HepG2 (cell line): ENCODE data around the gene CPT1A. TPM values are rescaled to one million over a fixed set of nuclear protein-coding genes. Genes with fewer than 3 reads are reported as not detected.

Experiments
- ATAC-seq: fragments of 200-7000 bp; cut with Tn5 transposase; 3 replicates; pipeline ENCODE4 v1.9.1; 2020; ENCODE audit warnings: mild to moderate bottlenecking, moderate library complexity
- BruUV-seq: library from RNA; stranded (reverse); fragments of 400-500 nt; replicated peaks from 2 replicates; lab custom pipeline; 2021; lab: Mats Ljungman, UMichigan
- CTCF ChIA-PET: fragments of 300-600 bp; formaldehyde crosslinking; extraction: SDS; loops from one replicate; lab custom pipeline; 2021; ENCODE audit warnings: low total read pairs, inconsistent platforms, low intra/inter-chr PET ratio; lab: Yijun Ruan, JAX
- POLR2A ChIA-PET: fragments of 350-600 bp; sonication (Branson Sonifier 250); formaldehyde crosslinking; loops from one replicate; lab custom pipeline; 2020; ENCODE audit warnings: antibody characterized with exemption, inconsistent platforms; lab: Yijun Ruan, JAX
- DNase-seq: peaks from one replicate; pipeline ENCODE4 v3.0.0-alpha.2; 2015; ENCODE audit warnings: low spot score
- FAIRE-seq: peaks from 3 replicates; lab custom pipeline; 2011; peaks lifted over from hg19 to GRCh38; lab: Jason Lieb, UNC
- H2AFZ ChIP-seq: one replicate; pipeline ENCODE4 v1.6.1; 2011; ENCODE audit warnings: low read length, inconsistent platforms
- H3K27ac ChIP-seq: fragments of 300-600 bp; 3 replicates; pipeline ENCODE4 v1.8.0; 2011; ENCODE audit warnings: mixed run types, mild to moderate bottlenecking, mixed read lengths, low read length, inconsistent platforms; ENCODE audit not compliant: insufficient read depth; ENCODE audit errors: extremely low read length
- H3K27me3 ChIP-seq, 2 experiments: fragments of 200-600 bp in 1 of 2; 2 replicates in 1 of 2; 3 replicates in 1 of 2; pipeline versions ENCODE4 v1.6.0 to v1.8.0; 2011; ENCODE audit warnings: low read length in 2 of 2, mild to moderate bottlenecking in 2 of 2, moderate library complexity in 2 of 2, inconsistent platforms in 1 of 2; ENCODE audit not compliant: insufficient read depth in 2 of 2, control insufficient read depth in 1 of 2
- H3K36me3 ChIP-seq, 2 experiments: fragments of 200-600 bp in 1 of 2; replicated peaks in 1 of 2; 2 replicates in 1 of 2; 3 replicates in 1 of 2; pipeline versions ENCODE4 v1.5.1 to v1.8.0; 2011; ENCODE audit warnings: low read length in 2 of 2, inconsistent platforms in 1 of 2; ENCODE audit not compliant: insufficient read depth in 2 of 2, control insufficient read depth in 1 of 2
- H3K4me1 ChIP-seq: 2 replicates; pipeline ENCODE4 v1.5.1; 2012; ENCODE audit warnings: low read length, inconsistent platforms; ENCODE audit not compliant: insufficient read depth
- H3K4me2 ChIP-seq: 2 replicates; pipeline ENCODE4 v1.6.0; 2011; ENCODE audit warnings: low read depth, low read length, inconsistent platforms
- H3K4me3 ChIP-seq, 3 experiments: fragments of 200-600 bp in 1 of 3; sonication (generic), shearing (Covaris generic) in 1 of 3; replicated peaks in 1 of 3; 2 replicates each; pipeline ENCODE4 v1.5.1; 2011 to 2016; ENCODE audit warnings: low read length in 3 of 3, inconsistent platforms in 2 of 3, low read depth in 2 of 3, mild to moderate bottlenecking in 2 of 3, control low read depth in 1 of 3, mixed read lengths in 1 of 3; ENCODE audit not compliant: insufficient read depth in 1 of 3
- H3K79me2 ChIP-seq: one replicate; pipeline ENCODE4 v1.6.1; 2011; ENCODE audit warnings: low read length, inconsistent platforms; ENCODE audit not compliant: insufficient read depth
- H3K9ac ChIP-seq: 2 replicates; pipeline ENCODE4 v1.6.0; 2011; ENCODE audit warnings: mild to moderate bottlenecking, low read depth, low read length, inconsistent platforms; ENCODE audit not compliant: insufficient read depth
- H3K9me3 ChIP-seq: 2 replicates; pipeline ENCODE4 v1.5.1; 2012; ENCODE audit warnings: mild to moderate bottlenecking, low read length
- H4K20me1 ChIP-seq: 2 replicates; pipeline ENCODE4 v1.6.0; 2011; ENCODE audit warnings: inconsistent platforms, mild to moderate bottlenecking, low read length, moderate library complexity; ENCODE audit not compliant: insufficient read depth
- AGO2 ChIP-seq: fragments of 200-400 bp; formaldehyde crosslinking; optimal IDR thresholded peaks from 2 replicates; pipeline ENCODE3; 2017; ENCODE audit warnings: mild to moderate bottlenecking, low read depth, low read length, moderate library complexity
- EZH2 ChIP-seq: conservative IDR thresholded peaks from 2 replicates; pipeline ENCODE4 v1.6.1; 2012; ENCODE audit warnings: mild to moderate bottlenecking, low read depth, low read length, moderate library complexity
- FOSL2 ChIP-seq: sonication (generic); formaldehyde crosslinking; IDR thresholded peaks from 2 replicates; pipeline ENCODE4 v1.4.0; 2020; ENCODE audit warnings: missing genetic modification reagents
- MED1 ChIP-seq: sonication (generic); formaldehyde crosslinking; IDR thresholded peaks from 2 replicates; pipeline ENCODE4 v1.4.0; 2020; ENCODE audit warnings: missing genetic modification reagents
- MNT ChIP-seq: fragments of 450-650 bp; IDR thresholded peaks from 2 replicates; pipeline ENCODE4 v1.6.1; 2016
- NFATC3 ChIP-seq: sonication (generic); formaldehyde crosslinking; IDR thresholded peaks from 2 replicates; pipeline ENCODE4 v1.5.1; 2020; ENCODE audit warnings: mild to moderate bottlenecking, missing genetic modification reagents
- NR2C2 ChIP-seq: sonication (generic); formaldehyde crosslinking; IDR thresholded peaks from 2 replicates; pipeline ENCODE4 v1.4.0; 2020; ENCODE audit warnings: missing genetic modification reagents, mild to moderate bottlenecking, moderate library complexity, borderline replicate concordance
- RFXANK ChIP-seq: IDR thresholded peaks from 2 replicates; pipeline ENCODE4 v1.6.1; 2016
- RXRB ChIP-seq: IDR thresholded peaks from 2 replicates; pipeline ENCODE4 v1.6.1; 2016; ENCODE audit warnings: borderline replicate concordance, missing genetic modification reagents, missing compliant biosample characterization
- ZBTB25 ChIP-seq: IDR thresholded peaks from 2 replicates; pipeline ENCODE4 v1.6.1; 2018; ENCODE audit warnings: missing genetic modification reagents
- ZMYM4 ChIP-seq: sonication (generic); formaldehyde crosslinking; IDR thresholded peaks from 2 replicates; pipeline ENCODE4 v1.8.1; 2023; ENCODE audit warnings: mild to moderate bottlenecking, missing genetic modification reagents
- ZNF20 ChIP-seq: sonication (generic); formaldehyde crosslinking; IDR thresholded peaks from 2 replicates; pipeline ENCODE4 v1.4.0; 2020; ENCODE audit warnings: mild to moderate bottlenecking, moderate library complexity, missing genetic modification reagents
- ZNF317 ChIP-seq: sonication (generic); formaldehyde crosslinking; IDR thresholded peaks from 2 replicates; pipeline ENCODE4 v1.5.0; 2020; ENCODE audit warnings: mild to moderate bottlenecking, missing genetic modification reagents
- ZNF335 ChIP-seq: sonication (generic); formaldehyde crosslinking; IDR thresholded peaks from 2 replicates; pipeline ENCODE4 v1.4.0; 2020; ENCODE audit warnings: missing genetic modification reagents
- ZNF747 ChIP-seq: sonication (generic); formaldehyde crosslinking; IDR thresholded peaks from 2 replicates; pipeline ENCODE4 v1.8.1; 2023; ENCODE audit warnings: missing genetic modification reagents, mild to moderate bottlenecking, borderline replicate concordance
- ZNF782 ChIP-seq: sonication (generic); formaldehyde crosslinking; IDR thresholded peaks from 2 replicates; pipeline ENCODE4 v1.4.0; 2020; ENCODE audit warnings: missing genetic modification reagents, mild to moderate bottlenecking, borderline replicate concordance
- ZSCAN31 ChIP-seq: sonication (generic); formaldehyde crosslinking; IDR thresholded peaks from 2 replicates; pipeline ENCODE4 v1.5.0; 2020; ENCODE audit warnings: low read depth, mild to moderate bottlenecking, missing genetic modification reagents
- WGBS: methylation state at CpG from one replicate; pipeline ENCODE4 v1.1.6; 2017; ENCODE audit warnings: low lambda C conversion rate; 5-methylcytosine and 5-hydroxymethylcytosine counted together
- in situ Hi-C: cut with HindIII; loops from 2 replicates; pipeline ENCODE4 v1.10.0; 2017; ENCODE audit warnings: low pct_unique_long_range_greater_than_20kb; ENCODE audit not compliant: extremely low pct_ligation_motif_present
- intact Hi-C: fragments of 100-400 bp; cut with micrococcal nuclease; formaldehyde crosslinking; loops from one replicate; pipeline ENCODE4 v1.10.0; 2022; ENCODE audit not compliant: unreplicated experiment
- polyA plus RNA-seq, 8 experiments: library from polyadenylated mRNA; depleted of rRNA in 3 of 8; stranded (reverse) in 7 of 8; unstranded in 1 of 8; fragments of >200 nt; fragmentation: Illumina TruSeq in 4 of 8; extraction: Trizol in 4 of 8; gene quantifications; 2 replicates each; pipeline versions ENCODE4 v1.2.1 to v1.2.3, GENCODE V29; 2011 to 2016; ENCODE audit warnings: low read depth in 4 of 8, missing spikeins in 1 of 8, mixed read lengths in 1 of 8; ENCODE audit not compliant: insufficient read depth in 1 of 8
- total RNA-seq, 5 experiments: library from RNA; depleted of rRNA; stranded (reverse); fragments of >200 nt; fragmentation: Illumina TruSeq; extraction: Trizol; gene quantifications; 2 replicates each; pipeline ENCODE4 v1.2.3, GENCODE V29; 2016; ENCODE audit warnings: low read depth in 1 of 5
- TF ChIP-seq, protein P1 (sequence below): sonication (generic); formaldehyde crosslinking; IDR thresholded peaks from 2 replicates; pipeline ENCODE4 v1.5.1; 2020; ENCODE audit warnings: mild to moderate bottlenecking, moderate library complexity, missing genetic modification reagents
- TF ChIP-seq, protein P2 (sequence below): IDR thresholded peaks from 2 replicates; pipeline ENCODE4 v1.6.1; 2016; ENCODE audit warnings: missing compliant biosample characterization, missing genetic modification reagents, borderline replicate concordance

Gene CPT1A
- total and polyA plus RNA-seq, 2 of the 13 experiments (the other 11 are each of a cell fraction or from before 2014, with no cell fraction given), result 7.0 to 7.1 TPM

- 2% methylated on average over 30 of the region's 61 CpGs for WGBS
- CTCF ChIA-PET, result no interaction called here
- TF ChIP-seq ZNF782 (CRISPR knock-in tag) (peak; percentile 36; the same call in 1 of the 2 replicates), ZNF747 (CRISPR knock-in tag) (peak; percentile 92), ZNF20 (CRISPR knock-in tag) (no peak), RFXANK (no peak), ZNF335 (0 out of 2 replicates have a peak, but pooled peaks have one; percentile 19), AGO2 (peak; percentile 56), ZNF317 (CRISPR knock-in tag) (peak; percentile 55; the same call in 1 of the 2 replicates), ZBTB25 (peak; percentile 73), NR2C2 (CRISPR knock-in tag) (peak; percentile 62; the same call in 1 of the 2 replicates), EZH2 (no peak), NFATC3 (no peak), MNT (peak; percentile 43; the same call in 1 of the 2 replicates), FOSL2 (CRISPR knock-in tag) (peak; percentile 47; the same call in 1 of the 2 replicates), ZSCAN31 (CRISPR knock-in tag) (peak; percentile 56; the same call in 1 of the 2 replicates), RXRB (CRISPR knock-in tag) (peak; percentile 100), ZMYM4 (CRISPR knock-in tag) (peak; percentile 68), MED1 (CRISPR knock-in tag) (peak; percentile 62; the same call in 1 of the 2 replicates)
- TF ChIP-seq, protein P1, sequence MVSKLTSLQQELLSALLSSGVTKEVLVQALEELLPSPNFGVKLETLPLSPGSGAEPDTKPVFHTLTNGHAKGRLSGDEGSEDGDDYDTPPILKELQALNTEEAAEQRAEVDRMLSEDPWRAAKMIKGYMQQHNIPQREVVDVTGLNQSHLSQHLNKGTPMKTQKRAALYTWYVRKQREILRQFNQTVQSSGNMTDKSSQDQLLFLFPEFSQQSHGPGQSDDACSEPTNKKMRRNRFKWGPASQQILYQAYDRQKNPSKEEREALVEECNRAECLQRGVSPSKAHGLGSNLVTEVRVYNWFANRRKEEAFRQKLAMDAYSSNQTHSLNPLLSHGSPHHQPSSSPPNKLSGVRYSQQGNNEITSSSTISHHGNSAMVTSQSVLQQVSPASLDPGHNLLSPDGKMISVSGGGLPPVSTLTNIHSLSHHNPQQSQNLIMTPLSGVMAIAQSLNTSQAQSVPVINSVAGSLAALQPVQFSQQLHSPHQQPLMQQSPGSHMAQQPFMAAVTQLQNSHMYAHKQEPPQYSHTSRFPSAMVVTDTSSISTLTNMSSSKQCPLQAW (CRISPR knock-in tag), result 0 out of 2 replicates have a peak, but pooled peaks have one; percentile 58
- TF ChIP-seq, protein P2, sequence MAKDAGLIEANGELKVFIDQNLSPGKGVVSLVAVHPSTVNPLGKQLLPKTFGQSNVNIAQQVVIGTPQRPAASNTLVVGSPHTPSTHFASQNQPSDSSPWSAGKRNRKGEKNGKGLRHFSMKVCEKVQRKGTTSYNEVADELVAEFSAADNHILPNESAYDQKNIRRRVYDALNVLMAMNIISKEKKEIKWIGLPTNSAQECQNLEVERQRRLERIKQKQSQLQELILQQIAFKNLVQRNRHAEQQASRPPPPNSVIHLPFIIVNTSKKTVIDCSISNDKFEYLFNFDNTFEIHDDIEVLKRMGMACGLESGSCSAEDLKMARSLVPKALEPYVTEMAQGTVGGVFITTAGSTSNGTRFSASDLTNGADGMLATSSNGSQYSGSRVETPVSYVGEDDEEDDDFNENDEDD (CRISPR knock-in tag), result peak; percentile 63; the same call in 1 of the 2 replicates
Measured at GRCh38 chr11:68839054-68839865, 2.5 kb downstream of the CPT1A start.

More at GRCh38 chr11:68839054-68839865, 2.5 kb downstream of the CPT1A start:
- Histone ChIP-seq H3K36me3 (no peaks in the 10 kb centered on the region), H2AFZ (no peak overlapping the region), H3K4me3 (peak overlapping the region; percentile 52 to 66 (median 60)), H3K4me2 (peak overlapping the region; percentile 89), H4K20me1 (peaks cover 11% of the 10 kb centered on the region), H3K27ac (peak overlapping the region; percentile 78), H3K27me3 (peaks cover 0 to 5% of the 10 kb centered on the region in 2 experiments; a peak in 2 of 5 replicates), H3K9me3 (no peaks in the 10 kb centered on the region), H3K4me1 (peaks cover 81% of the 10 kb centered on the region), H3K9ac (peak overlapping the region; percentile 51), H3K79me2 (no peaks in the 10 kb centered on the region)
- POLR2A ChIA-PET, result no interaction called here
- peak; percentile 86 for DNase-seq
- intact Hi-C loops, result loop anchor here (2.0 kb wide), 1 partner anchor 18 kb away; no protein-coding TSS in a partner anchor
- no TSS peak for BruUV-seq
- FAIRE-seq, result peak; percentile 23
- ATAC-seq, result peak; percentile 67
- in situ Hi-C loops, result no loop called here
